ENCODE measurements around the gene CRACDL. TPM values are rescaled to one million over a fixed set of nuclear protein-coding genes. Genes with fewer than 3 reads are reported as not detected.

Gene CRACDL
- total RNA-seq, 2 donors from 2014 or later = 0.13 to 0.16 TPM

Other genes starting within 250 kb of the CRACDL start
- 10 to 100 TPM; 79.7 to 99.0 TPM for gene MGAT4A, start 205.1 kb downstream of the CRACDL start, total RNA-seq
- 1 to 10 TPM; 1.9 TPM for gene C2orf15, start 205.5 kb upstream of the CRACDL start, total RNA-seq
- 1 to 10 TPM; 3.5 to 9.8 TPM for gene TSGA10, start 218.7 kb upstream of the CRACDL start, total RNA-seq
- 1 to 10 TPM; 3.3 to 5.5 TPM for gene LIPT1, start 218.7 kb upstream of the CRACDL start, total RNA-seq
- 10 to 100 TPM; 68.7 to 71.5 TPM for gene MITD1, start 244.8 kb upstream of the CRACDL start, total RNA-seq
- 10 to 100 TPM; 25.7 to 26.0 TPM for gene MRPL30, start 245.0 kb upstream of the CRACDL start, total RNA-seq